Ascending aorta (tissue), 2 donors: ENCODE results near the gene NAV1. TPM values are rescaled to one million over a fixed set of nuclear protein-coding genes. Genes with fewer than 3 reads are reported as not detected.

Experiments
- DNase-seq, 2 donors: peaks; one replicate each; pipeline ENCODE4 v3.0.0-alpha.2; 2019; ENCODE audit warnings: low spot score in 2 of 2
- H3K27ac ChIP-seq, 2 donors: fragments of 200-600 bp; sonication (generic); one replicate each; pipeline ENCODE4 v1.5.1; 2016 to 2017; ENCODE audit warnings: mild to moderate bottlenecking in 1 of 2
- H3K27me3 ChIP-seq: fragments of 200-600 bp; sonication (generic); one replicate; pipeline ENCODE4 v1.5.1; 2017
- H3K36me3 ChIP-seq, 2 donors: fragments of 200-600 bp; sonication (generic); one replicate each; pipeline ENCODE4 v1.5.1; 2016
- H3K4me1 ChIP-seq, 2 donors: fragments of 200-600 bp; sonication (generic); one replicate each; pipeline ENCODE4 v1.5.1; 2016 to 2017; ENCODE audit warnings: mild to moderate bottlenecking in 1 of 2
- H3K4me3 ChIP-seq, 2 donors: fragments of 200-600 bp; sonication (generic); one replicate each; pipeline ENCODE4 v1.5.1; 2016 to 2017; ENCODE audit warnings: mild to moderate bottlenecking in 1 of 2
- H3K9me3 ChIP-seq, 2 donors: fragments of 200-600 bp; sonication (generic); one replicate each; pipeline ENCODE4 v1.5.1; 2016
- CTCF ChIP-seq, 3 experiments: fragments of 200-600 bp in 2 of 3; fragments of 450-650 bp in 1 of 3; sonication (generic) in 2 of 3; IDR thresholded peaks; one replicate each; pipeline ENCODE4 v1.5.1; 2016 to 2019; ENCODE audit warnings: antibody characterized with exemption in 3 of 3, mild to moderate bottlenecking in 1 of 3, moderate library complexity in 1 of 3
- intact Hi-C: fragments of 100-400 bp; cut with DNase I; formaldehyde crosslinking; loops from one replicate; pipeline ENCODE4 v1.15.1; 2023
- total RNA-seq: library from RNA; depleted of rRNA; stranded (reverse); fragments of >200 nt; gene quantifications from one replicate; pipeline ENCODE4 v1.1.0, GENCODE V29; 2016

The NAV1 gene
- total RNA-seq, 1 donor from 2014 or later: 131 TPM

DNA sequence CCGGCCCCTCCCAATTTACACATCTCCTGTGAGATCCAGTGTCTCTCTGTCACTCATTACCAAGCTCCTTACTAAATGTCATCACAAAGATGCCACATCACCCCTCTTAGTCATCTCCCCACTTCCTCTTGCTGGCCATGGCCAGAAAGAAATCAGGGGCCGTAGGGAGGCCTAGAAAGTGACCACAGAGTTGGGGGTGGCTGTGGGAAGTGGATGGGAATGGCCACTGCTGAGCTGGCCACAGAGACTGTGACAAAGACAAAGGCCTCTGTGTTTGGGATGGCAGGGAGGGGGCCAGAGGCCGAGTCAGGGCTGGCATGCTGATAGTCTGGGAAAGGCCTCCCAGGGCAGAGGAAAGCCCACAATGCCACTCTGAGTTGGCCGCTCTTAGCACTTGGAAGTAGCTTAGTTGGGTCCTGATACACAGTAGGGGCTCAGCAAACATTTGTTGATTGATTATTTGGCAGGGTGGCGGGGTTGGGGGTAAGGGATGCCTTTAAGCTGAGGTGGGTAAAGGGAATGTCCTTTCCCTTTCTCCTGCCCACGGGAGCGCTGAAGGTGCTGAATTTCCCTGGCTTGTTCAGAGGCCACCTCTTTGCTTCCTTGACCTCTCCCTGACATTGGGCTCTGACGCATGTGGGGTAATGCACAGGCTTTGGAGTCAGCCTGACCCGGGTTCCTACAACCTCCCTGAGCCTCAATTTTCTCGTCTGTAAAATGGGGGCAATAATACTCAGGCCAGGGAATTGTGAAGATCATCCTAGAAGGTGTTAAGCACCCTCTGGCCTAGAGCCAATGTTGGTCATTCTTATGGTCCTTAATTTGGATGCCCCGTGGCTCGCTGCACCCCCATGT, 13.2 kb downstream of the NAV1 start:
- intact Hi-C loops: no loop called here
- Histone ChIP-seq H3K36me3 (no peaks in the 10 kb centered on the region), H3K4me3 (no peak overlapping the region), H3K27ac (peak overlapping the region in 1 of 2 donors; percentile 53), H3K9me3 (no peaks in the 10 kb centered on the region), H3K4me1 (peaks cover 7 to 26% of the 10 kb centered on the region in 2 donors), H3K27me3 (no peaks in the 10 kb centered on the region)
- no peak for DNase-seq
- no peak for TF ChIP-seq CTCF (IDR thresholded peaks at IDR 0.05)

GRCh38 chr1:201552941-201553351, 14.0 kb downstream of the NAV1 start:
- Histone ChIP-seq H3K4me3 (no peak overlapping the region), H3K27ac (peak overlapping the region; percentile 39 to 53), H3K4me1 (peaks cover 7 to 26% of the 10 kb centered on the region in 2 donors), H3K9me3 (no peaks in the 10 kb centered on the region), H3K27me3 (no peaks in the 10 kb centered on the region), H3K36me3 (no peaks in the 10 kb centered on the region)
- intact Hi-C loops: no loop called here
- DNase-seq: no peak
- TF ChIP-seq CTCF (IDR thresholded peaks at IDR 0.05): no peak

DNA sequence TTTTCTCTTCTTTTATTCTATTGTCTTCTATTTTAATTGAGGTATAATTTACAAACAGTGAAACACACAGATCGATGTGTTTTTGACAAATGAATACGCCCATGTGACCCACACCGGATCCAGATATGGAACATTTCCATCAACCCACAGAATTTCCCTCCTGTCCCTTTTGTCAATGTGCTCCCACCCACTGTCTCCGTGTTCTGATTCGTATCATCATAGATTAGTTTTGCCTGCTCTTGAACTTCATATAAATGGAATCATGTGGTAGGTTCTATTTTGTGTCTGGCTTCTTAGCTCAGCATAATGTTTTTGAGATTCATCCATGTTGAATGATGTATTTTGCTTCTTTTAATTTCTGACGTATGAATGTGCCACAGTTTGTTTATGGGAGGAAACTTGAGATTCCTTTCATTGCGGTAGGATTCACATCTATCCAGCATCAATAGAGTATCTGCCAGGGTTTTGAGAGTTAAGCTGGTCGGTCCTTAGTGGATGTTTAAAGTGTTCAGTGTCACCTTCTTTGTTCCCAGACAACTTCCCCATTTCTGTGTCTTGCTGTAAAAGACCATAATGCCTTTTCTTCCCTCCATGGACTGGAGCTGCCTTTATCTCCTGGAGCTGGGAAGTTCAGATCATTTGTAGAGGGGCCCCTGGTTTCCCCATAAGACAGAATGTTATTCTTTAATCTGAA, 14.7 kb downstream of the NAV1 start:
- intact Hi-C loops: no loop called here
- no peak for DNase-seq
- Histone ChIP-seq H3K4me1 (peaks cover 7 to 26% of the 10 kb centered on the region in 2 donors), H3K27me3 (no peaks in the 10 kb centered on the region), H3K9me3 (no peaks in the 10 kb centered on the region), H3K36me3 (no peaks in the 10 kb centered on the region), H3K27ac (peak overlapping the region; percentile 39 to 53), H3K4me3 (peak overlapping the region in 1 of 2 donors; percentile 23)
- no peak for TF ChIP-seq CTCF (IDR thresholded peaks at IDR 0.05)

GRCh38 chr1:201554190-201554600, 15.3 kb downstream of the NAV1 start:
- H3K9me3 ChIP-seq: no peaks in the 10 kb centered on the region
- peak overlapping the region; percentile 39 to 53 for H3K27ac ChIP-seq
- H3K4me3 ChIP-seq: no peak overlapping the region
- no peaks in the 10 kb centered on the region for H3K36me3 ChIP-seq
- TF ChIP-seq CTCF (IDR thresholded peaks at IDR 0.05): no peak
- H3K27me3 ChIP-seq: no peaks in the 10 kb centered on the region
- DNase-seq: no peak
- intact Hi-C loops: no loop called here
- peaks cover 7 to 26% of the 10 kb centered on the region in 2 donors for H3K4me1 ChIP-seq

DNA sequence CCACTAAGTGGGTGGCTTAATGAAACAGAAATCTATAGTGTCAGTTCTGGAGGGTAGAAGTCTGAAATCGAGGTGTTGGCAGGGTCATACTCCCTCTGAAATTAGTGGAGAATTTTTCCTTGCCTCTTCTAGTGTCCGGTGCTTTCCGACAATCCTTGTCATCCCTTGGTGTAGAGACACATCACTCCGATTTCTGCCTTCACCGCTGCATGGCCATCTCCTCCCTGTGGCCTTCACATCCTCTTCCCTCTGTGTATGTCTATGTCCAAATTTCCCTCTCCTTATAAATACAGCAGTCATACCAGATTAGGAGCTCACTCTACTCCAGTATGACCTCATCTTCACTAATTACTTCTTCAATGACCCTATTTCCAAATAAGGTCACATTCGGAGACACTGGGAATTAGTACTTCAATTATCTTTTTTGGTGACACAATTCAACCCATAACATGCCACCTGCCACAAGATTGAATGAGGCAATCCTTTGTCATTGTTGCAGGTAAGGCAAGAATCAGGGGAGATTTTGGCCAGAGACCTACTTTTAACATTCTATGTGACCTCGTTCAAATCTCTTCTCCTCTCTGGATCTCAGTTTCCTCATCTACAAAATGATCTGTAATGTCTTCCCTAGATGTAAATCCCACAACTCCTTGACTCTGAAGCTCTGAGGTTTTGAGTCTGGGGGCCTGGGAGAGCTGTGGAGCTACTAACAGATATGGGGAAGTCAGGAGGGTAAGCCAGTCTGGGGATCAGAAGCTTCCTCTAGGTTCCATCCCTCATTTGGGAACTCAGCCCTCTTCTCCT, 16.1 kb downstream of the NAV1 start:
- Histone ChIP-seq H3K36me3 (no peaks in the 10 kb centered on the region), H3K27me3 (no peaks in the 10 kb centered on the region), H3K9me3 (no peaks in the 10 kb centered on the region), H3K4me3 (no peak overlapping the region), H3K4me1 (peaks cover 7 to 26% of the 10 kb centered on the region in 2 donors), H3K27ac (peak overlapping the region in 1 of 2 donors; percentile 53)
- intact Hi-C loops: loop anchor here (5.0 kb wide), 1 partner anchor 47 kb away; no protein-coding TSS in a partner anchor
- no peak for DNase-seq
- no peak for TF ChIP-seq CTCF (IDR thresholded peaks at IDR 0.05)
